ENCODE results near the gene PNPLA3. TPM values are rescaled to one million over a fixed set of nuclear protein-coding genes. Genes with fewer than 3 reads are reported as not detected.
"Not testable (repeated sequence)": the region's sequence is repeated elsewhere in the genome, so short reads cannot be mapped to it uniquely, and the experiment has no call there.

PNPLA3 gene
- total and polyA plus RNA-seq, 7 experiments from 2014 or later = 0.19 to 0.29 TPM; not detected in 5

DNA sequence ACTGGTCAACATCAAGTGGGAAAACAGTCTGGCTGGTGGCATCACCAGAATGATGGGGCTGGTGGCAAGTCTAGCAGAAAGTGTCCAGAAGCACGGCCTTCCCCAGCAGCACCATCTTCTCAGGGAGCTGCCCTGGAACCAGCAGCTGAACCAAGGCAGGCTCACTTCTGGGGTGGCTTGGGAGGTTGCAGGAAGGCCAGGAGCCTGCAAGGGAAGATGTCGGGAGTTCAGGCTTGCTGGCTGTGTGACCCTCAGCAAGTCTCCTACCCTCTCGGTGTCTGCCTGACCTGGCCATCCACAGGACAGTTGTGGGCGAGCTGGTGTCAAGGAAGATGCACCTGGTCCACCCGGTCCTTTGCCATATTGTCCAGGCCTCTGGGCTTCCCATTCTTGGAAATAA, 29.5 kb upstream of the PNPLA3 start:
- CTCF ChIA-PET = no interaction called here
- Mint-ChIP-seq H3K27ac (no peak overlapping the region), H3K4me3 (no peak overlapping the region), H3K27me3 (peaks cover 3 to 37% (median 26%) of the 10 kb centered on the region in 5 donors), H3K4me1 (peaks cover 0 to 4% (median 0%) of the 10 kb centered on the region in 7 donors), H3K36me3 (no peaks in the 10 kb centered on the region), H3K9me3 (no peaks in the 10 kb centered on the region)
- DNase-seq = no peak
- Histone ChIP-seq H3K9me3 (ENCODE audit: control insufficient read depth in 2 of 3, low read length in 3 of 3) (no peaks in the 10 kb centered on the region), H3K4me3 (ENCODE audit: low read length) (no peak overlapping the region), H3K27me3 (ENCODE audit: control insufficient read depth in 2 of 2, insufficient read depth in 2 of 2, low read length in 2 of 2) (peaks cover 0 to 3% of the 10 kb centered on the region in 2 donors), H3K36me3 (ENCODE audit: control insufficient read depth in 2 of 3, insufficient read depth in 3 of 3, low read length in 3 of 3) (no peaks in the 10 kb centered on the region), H3K4me1 (ENCODE audit: control insufficient read depth in 2 of 2, insufficient read depth in 2 of 2, low read length in 2 of 2) (no peaks in the 10 kb centered on the region), H3K27ac (ENCODE audit: low read depth, low read length) (no peak overlapping the region)
- intact Hi-C loops (cut with micrococcal nuclease) = no loop called here
- POLR2A ChIA-PET = no interaction called here
- no peak for ATAC-seq

GRCh38 chr22:43895986-43896645, 27.5 kb upstream of the PNPLA3 start:
- Histone ChIP-seq H3K4me1 (ENCODE audit: control insufficient read depth in 2 of 2, insufficient read depth in 2 of 2, low read length in 2 of 2) (no peaks in the 10 kb centered on the region), H3K36me3 (ENCODE audit: control insufficient read depth in 2 of 3, insufficient read depth in 3 of 3, low read length in 3 of 3) (no peaks in the 10 kb centered on the region), H3K27me3 (ENCODE audit: control insufficient read depth in 2 of 2, insufficient read depth in 2 of 2, low read length in 2 of 2) (peaks cover 0 to 2% of the 10 kb centered on the region in 2 donors), H3K4me3 (ENCODE audit: low read length) (no peak overlapping the region), H3K27ac (ENCODE audit: low read depth, low read length) (no peak overlapping the region), H3K9me3 (ENCODE audit: control insufficient read depth in 2 of 3, low read length in 3 of 3) (no peaks in the 10 kb centered on the region)
- H3K4me1 Mint-ChIP-seq = no peaks in the 10 kb centered on the region
- H3K36me3 Mint-ChIP-seq = no peaks in the 10 kb centered on the region
- ChIA-PET POLR2A (no interaction called here), CTCF (no interaction called here)
- ATAC-seq = no peak
- peaks cover 0 to 26% (median 18%) of the 10 kb centered on the region in 5 donors for H3K27me3 Mint-ChIP-seq
- H3K9me3 Mint-ChIP-seq = no peaks in the 10 kb centered on the region
- DNase-seq = no peak
- no peak overlapping the region for H3K4me3 Mint-ChIP-seq
- intact Hi-C loops (cut with micrococcal nuclease) = no loop called here
- no peak overlapping the region for H3K27ac Mint-ChIP-seq

- Mint-ChIP-seq H3K4me3 (no peak overlapping the region), H3K27ac (no peak overlapping the region), H3K9me3 (no peaks in the 10 kb centered on the region), H3K36me3 (no peaks in the 10 kb centered on the region), H3K4me1 (no peaks in the 10 kb centered on the region), H3K27me3 (peaks cover 0 to 23% (median 10%) of the 10 kb centered on the region in 5 donors)
- Histone ChIP-seq H3K27me3 (ENCODE audit: control insufficient read depth in 2 of 2, insufficient read depth in 2 of 2, low read length in 2 of 2) (no peaks in the 10 kb centered on the region), H3K4me3 (ENCODE audit: low read length) (no peak overlapping the region), H3K27ac (ENCODE audit: low read depth, low read length) (no peak overlapping the region), H3K36me3 (ENCODE audit: control insufficient read depth in 2 of 3, insufficient read depth in 3 of 3, low read length in 3 of 3) (no peaks in the 10 kb centered on the region), H3K4me1 (ENCODE audit: control insufficient read depth in 2 of 2, insufficient read depth in 2 of 2, low read length in 2 of 2) (no peaks in the 10 kb centered on the region), H3K9me3 (ENCODE audit: control insufficient read depth in 2 of 3, low read length in 3 of 3) (no peaks in the 10 kb centered on the region)
- ChIA-PET POLR2A (no interaction called here), CTCF (no interaction called here)
- intact Hi-C loops (cut with micrococcal nuclease) = no loop called here
- no peak for ATAC-seq
- no peak for DNase-seq
Observed at GRCh38 chr22:43897751-43898261, 25.8 kb upstream of the PNPLA3 start.

DNA sequence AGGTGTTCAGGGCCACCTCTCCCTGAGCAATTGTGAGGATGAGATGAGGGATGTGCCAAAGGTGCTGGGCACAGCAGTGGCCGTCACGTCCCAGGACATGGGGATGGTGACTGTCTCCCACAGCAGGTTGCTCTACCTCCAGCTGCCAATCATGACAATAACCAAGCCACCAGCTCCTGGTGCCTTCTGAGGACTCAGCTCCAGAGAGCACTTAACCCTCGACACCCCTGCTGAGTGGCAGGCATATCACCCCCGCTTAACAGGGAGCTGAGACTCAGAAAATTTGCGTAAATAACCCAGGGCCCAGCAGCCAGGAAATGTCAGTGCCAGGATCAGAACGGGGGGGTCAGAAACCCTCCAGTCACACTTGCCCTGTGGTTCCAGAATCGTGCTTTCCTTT, 23.4 kb upstream of the PNPLA3 start:
- Histone ChIP-seq H3K4me1 (ENCODE audit: control insufficient read depth in 2 of 2, insufficient read depth in 2 of 2, low read length in 2 of 2) (no peaks in the 10 kb centered on the region), H3K36me3 (ENCODE audit: control insufficient read depth in 2 of 3, insufficient read depth in 3 of 3, low read length in 3 of 3) (no peaks in the 10 kb centered on the region), H3K4me3 (ENCODE audit: low read length) (no peak overlapping the region), H3K27ac (ENCODE audit: low read depth, low read length) (no peak overlapping the region), H3K9me3 (ENCODE audit: control insufficient read depth in 2 of 3, low read length in 3 of 3) (no peaks in the 10 kb centered on the region), H3K27me3 (ENCODE audit: control insufficient read depth in 2 of 2, insufficient read depth in 2 of 2, low read length in 2 of 2) (no peaks in the 10 kb centered on the region)
- Mint-ChIP-seq H3K27ac (no peak overlapping the region), H3K27me3 (peaks cover 0 to 14% (median 2%) of the 10 kb centered on the region in 5 donors), H3K9me3 (no peaks in the 10 kb centered on the region), H3K36me3 (no peaks in the 10 kb centered on the region), H3K4me3 (no peak overlapping the region), H3K4me1 (peaks cover 0 to 4% (median 0%) of the 10 kb centered on the region in 7 donors)
- POLR2A ChIA-PET = no interaction called here
- DNase-seq (no peak), ATAC-seq (no peak)
- CTCF ChIA-PET = no interaction called here
- intact Hi-C loops (cut with micrococcal nuclease) = no loop called here

DNA sequence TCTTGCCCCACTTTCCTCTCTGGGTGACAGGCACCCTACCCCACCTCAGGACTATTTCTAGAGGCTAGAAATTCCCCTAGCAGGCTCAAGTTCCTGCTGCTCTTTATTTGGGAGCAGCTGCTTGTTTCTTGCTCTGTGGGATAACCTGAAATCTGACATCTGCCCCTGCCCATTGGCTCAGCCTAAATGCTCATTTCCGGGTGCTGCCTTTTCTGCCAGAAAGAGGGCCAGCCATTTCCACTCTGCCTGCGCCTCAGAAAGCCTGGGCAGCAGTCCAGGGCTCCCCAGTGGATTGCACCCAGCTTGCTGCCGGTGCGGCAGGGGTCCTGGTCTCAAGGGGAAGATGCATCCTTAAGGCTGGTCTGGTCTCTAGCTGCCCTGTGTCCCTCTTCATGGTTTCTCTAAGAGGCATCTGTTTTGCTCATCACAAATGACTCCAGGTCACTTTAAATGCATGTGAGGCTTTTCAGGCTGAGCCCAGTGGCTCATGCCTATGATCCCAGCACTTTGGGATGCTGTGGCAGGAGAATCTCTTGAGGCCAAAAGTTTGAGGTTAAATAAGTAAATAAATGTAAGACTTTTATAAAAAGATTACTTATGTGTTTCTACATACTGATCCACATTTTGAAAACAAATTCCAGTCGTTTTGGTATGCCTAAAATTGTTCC, 21.5 kb upstream of the PNPLA3 start:
- Mint-ChIP-seq H3K27ac (no peak overlapping the region), H3K9me3 (no peaks in the 10 kb centered on the region), H3K4me3 (no peak overlapping the region), H3K4me1 (peaks cover 0 to 4% (median 0%) of the 10 kb centered on the region in 7 donors), H3K27me3 (peaks cover 0 to 19% (median 0%) of the 10 kb centered on the region in 5 donors), H3K36me3 (no peaks in the 10 kb centered on the region)
- intact Hi-C loops (cut with micrococcal nuclease) = no loop called here
- H3K4me3 ChIP-seq (ENCODE audit: low read length) = no peak overlapping the region
- DNase-seq = no peak
- no peaks in the 10 kb centered on the region for H3K36me3 ChIP-seq (ENCODE audit: control insufficient read depth in 2 of 3, insufficient read depth in 3 of 3, low read length in 3 of 3)
- H3K4me1 ChIP-seq (ENCODE audit: control insufficient read depth in 2 of 2, insufficient read depth in 2 of 2, low read length in 2 of 2) = no peaks in the 10 kb centered on the region
- ChIA-PET CTCF (no interaction called here), POLR2A (no interaction called here)
- no peaks in the 10 kb centered on the region for H3K9me3 ChIP-seq (ENCODE audit: control insufficient read depth in 2 of 3, low read length in 3 of 3)
- no peak overlapping the region for H3K27ac ChIP-seq (ENCODE audit: low read depth, low read length)
- ATAC-seq = no peak
- no peaks in the 10 kb centered on the region for H3K27me3 ChIP-seq (ENCODE audit: control insufficient read depth in 2 of 2, insufficient read depth in 2 of 2, low read length in 2 of 2)

- intact Hi-C loops (cut with micrococcal nuclease); H3K4me1 ChIP-seq (ENCODE audit: control insufficient read depth in 2 of 2, insufficient read depth in 2 of 2, low read length in 2 of 2); H3K4me3 Mint-ChIP-seq; CTCF ChIA-PET; H3K36me3 ChIP-seq (ENCODE audit: control insufficient read depth in 2 of 3, insufficient read depth in 3 of 3, low read length in 3 of 3); H3K27me3 ChIP-seq (ENCODE audit: control insufficient read depth in 2 of 2, insufficient read depth in 2 of 2, low read length in 2 of 2); H3K9me3 ChIP-seq (ENCODE audit: control insufficient read depth in 2 of 3, low read length in 3 of 3); H3K4me3 ChIP-seq (ENCODE audit: low read length); POLR2A ChIA-PET; H3K36me3 Mint-ChIP-seq; ATAC-seq; DNase-seq; H3K27ac Mint-ChIP-seq; H3K4me1 Mint-ChIP-seq; H3K27ac ChIP-seq (ENCODE audit: low read depth, low read length); H3K9me3 Mint-ChIP-seq: not testable (repeated sequence)
- peaks cover 0 to 20% (median 0%) of the 10 kb centered on the region in 5 donors for H3K27me3 Mint-ChIP-seq
Observed at GRCh38 chr22:43903033-43903432, 20.6 kb upstream of the PNPLA3 start.

- H3K27ac ChIP-seq (ENCODE audit: low read depth, low read length); H3K4me1 ChIP-seq (ENCODE audit: control insufficient read depth in 2 of 2, insufficient read depth in 2 of 2, low read length in 2 of 2); H3K9me3 ChIP-seq (ENCODE audit: control insufficient read depth in 2 of 3, low read length in 3 of 3); H3K27me3 ChIP-seq (ENCODE audit: control insufficient read depth in 2 of 2, insufficient read depth in 2 of 2, low read length in 2 of 2); H3K27ac Mint-ChIP-seq; POLR2A ChIA-PET; intact Hi-C loops (cut with micrococcal nuclease); H3K36me3 ChIP-seq (ENCODE audit: control insufficient read depth in 2 of 3, insufficient read depth in 3 of 3, low read length in 3 of 3); H3K4me1 Mint-ChIP-seq; H3K4me3 Mint-ChIP-seq; H3K9me3 Mint-ChIP-seq; H3K4me3 ChIP-seq (ENCODE audit: low read length); CTCF ChIA-PET; ATAC-seq; H3K36me3 Mint-ChIP-seq: not testable (repeated sequence)
- DNase-seq = peak in 1 of 9 donors; percentile 28
- peaks cover 0 to 21% (median 0%) of the 10 kb centered on the region in 5 donors for H3K27me3 Mint-ChIP-seq
Observed at GRCh38 chr22:43904412-43904811, 19.2 kb upstream of the PNPLA3 start.
